Activated T-cell treated with anti-CD3 and anti-CD28 coated beads, Interleukin-2, amount 50 U/mL, for 48 hours (primary cell): ENCODE data around the gene NCOA7.
"Not testable (repeated sequence)": the region's sequence is repeated elsewhere in the genome, so short reads cannot be mapped to it uniquely, and the experiment has no call there.

ENCODE experiments used
- DNase-seq, 2 experiments: peaks; one replicate each; pipeline ENCODE4 v3.0.0-alpha.2; 2020

NCOA7 gene

GRCh38 chr6:125953502-125953875, 162.7 kb downstream of the NCOA7 start:
- peak in 1 of 2 experiments; percentile 27 for DNase-seq

GRCh38 chr6:125954735-125955339, 164.1 kb downstream of the NCOA7 start:
- DNase-seq = no peak

- no peak for DNase-seq
Measured at GRCh38 chr6:125955973-125956372, 165.2 kb downstream of the NCOA7 start.

GRCh38 chr6:125956506-125957390, 166.0 kb downstream of the NCOA7 start, which contains the start of gene HINT3:
Gene HINT3 (plus strand): TSS chr6:125956770. CDS start chr6:125956978, 208 bp downstream.
- DNase-seq = peak; percentile 98 to 99

- no peak for DNase-seq
Measured at GRCh38 chr6:125957391-125957693, 166.6 kb downstream of the NCOA7 start.

- DNase-seq = no peak
Measured at GRCh38 chr6:125957845-125958244, 167.1 kb downstream of the NCOA7 start.

- DNase-seq = no peak
Measured at GRCh38 chr6:125959041-125959440, 168.3 kb downstream of the NCOA7 start.

- DNase-seq = no peak
Measured at GRCh38 chr6:125961117-125961516, 170.4 kb downstream of the NCOA7 start.

GRCh38 chr6:125962900-125963497, 172.2 kb downstream of the NCOA7 start:
- no peak for DNase-seq

- DNase-seq = no peak
Measured at GRCh38 chr6:125963817-125964216, 173.1 kb downstream of the NCOA7 start.

GRCh38 chr6:125966569-125966968, 175.8 kb downstream of the NCOA7 start:
- no peak for DNase-seq

GRCh38 chr6:125968493-125968892, 177.7 kb downstream of the NCOA7 start:
- no peak for DNase-seq

- no peak for DNase-seq
Measured at GRCh38 chr6:125970760-125971159, 180.0 kb downstream of the NCOA7 start.

GRCh38 chr6:125972478-125972877, 181.7 kb downstream of the NCOA7 start:
- not testable (repeated sequence) for DNase-seq

- no peak for DNase-seq
Measured at GRCh38 chr6:125974214-125974866, 183.6 kb downstream of the NCOA7 start.

- no peak for DNase-seq
Measured at GRCh38 chr6:125979101-125979500, 188.3 kb downstream of the NCOA7 start.
